Measurements from ENCODE around the gene SUGCT.

Gene SUGCT

GRCh38 chr7:40572810-40573465, 438.1 kb downstream of the SUGCT start:
- no peaks in the 10 kb centered on the region for H3K36me3 Mint-ChIP-seq (ENCODE audit: low read depth)

GRCh38 chr7:40579401-40579800, 444.6 kb downstream of the SUGCT start:
- H3K9me3 Mint-ChIP-seq, result no peaks in the 10 kb centered on the region
- H3K36me3 Mint-ChIP-seq (ENCODE audit: low read depth), result no peaks in the 10 kb centered on the region
- TF ChIP-seq CTCF (IDR thresholded peaks at IDR 0.05), result no peak
- H3K4me3 Mint-ChIP-seq, result no peak overlapping the region
- no peak overlapping the region for H3K27ac Mint-ChIP-seq
- H3K27me3 Mint-ChIP-seq (ENCODE audit: low read depth, poor library complexity), result no peaks in the 10 kb centered on the region
- peaks cover 7% of the 10 kb centered on the region for H3K4me1 Mint-ChIP-seq
- DNase-seq, result no peak

More at GRCh38 chr7:40572810-40573465, 438.1 kb downstream of the SUGCT start:
- DNase-seq, result no peak
- Mint-ChIP-seq H3K4me3 (no peak overlapping the region), H3K27ac (peak overlapping the region; percentile 47), H3K9me3 (no peaks in the 10 kb centered on the region), H3K4me1 (peaks cover 13% of the 10 kb centered on the region), H3K27me3 (ENCODE audit: low read depth, poor library complexity) (no peaks in the 10 kb centered on the region)
- no peak for TF ChIP-seq CTCF (IDR thresholded peaks at IDR 0.05)

- Mint-ChIP-seq H3K27ac (no peak overlapping the region), H3K4me3 (no peak overlapping the region), H3K4me1 (peaks cover 6% of the 10 kb centered on the region), H3K36me3 (ENCODE audit: low read depth) (no peaks in the 10 kb centered on the region), H3K27me3 (ENCODE audit: low read depth, poor library complexity) (no peaks in the 10 kb centered on the region), H3K9me3 (no peaks in the 10 kb centered on the region)
- TF ChIP-seq CTCF (IDR thresholded peaks at IDR 0.05), result no peak
- DNase-seq, result no peak
Measured at GRCh38 chr7:40580776-40581175, 446.0 kb downstream of the SUGCT start.

GRCh38 chr7:40582539-40582938, 447.7 kb downstream of the SUGCT start:
- H3K9me3 Mint-ChIP-seq, result no peaks in the 10 kb centered on the region
- no peak for DNase-seq
- TF ChIP-seq CTCF (IDR thresholded peaks at IDR 0.05), result no peak
- no peaks in the 10 kb centered on the region for H3K27me3 Mint-ChIP-seq (ENCODE audit: low read depth, poor library complexity)
- no peaks in the 10 kb centered on the region for H3K36me3 Mint-ChIP-seq (ENCODE audit: low read depth)
- H3K27ac Mint-ChIP-seq, result no peak overlapping the region
- H3K4me3 Mint-ChIP-seq, result no peak overlapping the region
- H3K4me1 Mint-ChIP-seq, result no peaks in the 10 kb centered on the region

- Mint-ChIP-seq H3K27ac (no peak overlapping the region), H3K36me3 (ENCODE audit: low read depth) (no peaks in the 10 kb centered on the region), H3K4me3 (no peak overlapping the region), H3K9me3 (no peaks in the 10 kb centered on the region), H3K4me1 (no peaks in the 10 kb centered on the region), H3K27me3 (ENCODE audit: low read depth, poor library complexity) (no peaks in the 10 kb centered on the region)
- DNase-seq, result no peak
- TF ChIP-seq CTCF (IDR thresholded peaks at IDR 0.05), result no peak
Measured at GRCh38 chr7:40583667-40584444, 449.1 kb downstream of the SUGCT start.
